NCI-H774 (cell line): Measurements from ENCODE around the gene HBZ.
A peak's percentile ranks its signal among the peaks of the same experiment; 100 is the strongest.
"Not testable (repeated sequence)": the region's sequence is repeated elsewhere in the genome, so short reads cannot be mapped to it uniquely, and the experiment has no call there.

Experiments
- DNase-seq: peaks from one replicate; lab custom pipeline; 2025; lab: John Stamatoyannopoulos, UW

The HBZ gene

DNA sequence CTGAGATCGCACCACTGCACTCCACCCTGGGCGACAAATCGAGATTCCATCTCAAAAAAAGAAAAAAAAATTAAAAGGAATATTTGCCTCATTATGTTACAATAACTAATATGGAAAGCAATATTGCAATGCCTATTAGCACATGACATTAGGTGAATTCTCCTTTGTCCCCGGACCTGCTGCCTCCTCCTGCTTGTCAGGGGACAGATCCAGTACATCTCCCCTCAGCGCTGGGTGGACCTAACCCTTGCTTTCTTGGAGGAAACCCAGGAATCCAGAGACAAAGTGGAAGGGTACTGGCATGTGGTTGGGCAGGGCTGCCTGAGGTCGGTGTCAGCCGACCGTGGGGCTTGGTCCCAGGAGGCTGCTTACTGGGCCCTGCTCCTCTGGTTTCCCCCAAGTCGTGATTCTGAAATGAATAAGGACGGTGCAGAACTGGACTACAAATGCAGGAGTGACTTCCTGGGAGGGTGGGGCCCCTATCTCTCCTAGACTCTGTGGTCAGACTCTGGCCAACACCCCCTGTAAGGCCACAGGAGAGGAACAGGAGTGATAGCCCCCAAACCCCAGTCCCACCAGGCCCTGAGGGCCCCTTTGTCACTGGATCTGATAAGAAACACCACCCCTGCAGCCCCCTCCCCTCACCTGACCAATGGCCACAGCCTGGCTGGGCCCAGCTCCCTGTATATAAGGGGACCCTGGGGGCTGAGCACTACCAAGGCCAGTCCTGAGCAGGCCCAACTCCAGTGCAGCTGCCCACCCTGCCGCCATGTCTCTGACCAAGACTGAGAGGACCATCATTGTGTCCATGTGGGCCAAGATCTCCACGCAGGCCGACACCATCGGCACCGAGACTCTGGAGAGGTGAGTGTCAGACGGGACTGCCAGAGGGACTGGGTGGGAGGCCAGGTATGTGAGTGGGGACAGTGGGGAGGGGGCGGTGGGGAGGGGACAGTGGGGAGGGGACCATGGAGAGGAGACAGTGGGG is at the start of gene HBZ:
Gene HBZ (plus strand): TSS at position 504 of the 988 bp plus-strand sequence. CDS start 266 bp downstream, at position 770.
- no peak for DNase-seq

DNA sequence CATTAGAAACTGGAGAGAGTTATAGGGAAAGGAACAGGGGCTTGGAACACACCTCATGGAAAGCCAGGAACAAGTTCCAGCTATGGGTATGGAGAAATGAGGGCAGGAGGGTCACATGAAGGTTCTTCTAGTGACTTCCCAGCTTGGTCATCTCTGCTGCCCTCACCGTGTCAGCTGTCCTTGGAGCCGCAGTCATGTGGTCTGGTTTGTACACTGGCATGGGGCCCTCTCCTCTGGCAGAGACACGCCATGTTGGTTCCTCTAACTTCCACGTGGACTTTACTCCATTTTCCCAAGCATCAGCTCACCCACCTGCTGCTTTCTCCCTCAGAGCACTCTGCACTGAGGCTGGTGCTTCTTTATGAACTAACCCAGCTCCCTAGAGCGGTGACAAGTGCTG is 48.1 kb upstream of the HBZ start:
- no peak for DNase-seq

DNA sequence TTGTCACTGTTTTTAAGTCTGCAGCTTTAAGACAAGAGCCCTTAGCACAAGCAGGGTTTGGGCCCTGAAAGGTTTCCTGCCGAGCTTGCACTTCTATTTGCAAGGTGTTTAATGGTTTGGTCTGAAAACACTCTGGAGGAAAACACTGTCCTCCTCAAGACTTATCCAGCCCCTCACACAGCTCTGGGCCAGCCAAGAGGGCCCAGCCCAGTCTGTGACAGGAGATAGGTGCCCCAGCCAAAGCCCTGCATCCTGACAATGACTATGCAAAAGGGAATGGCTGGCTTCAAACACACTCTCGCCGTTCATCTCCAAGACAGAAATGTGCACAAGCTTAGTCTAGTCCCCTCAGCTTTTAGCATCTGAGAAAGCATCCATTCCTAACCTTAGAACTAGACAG is 47.5 kb upstream of the HBZ start:
- no peak for DNase-seq

DNA sequence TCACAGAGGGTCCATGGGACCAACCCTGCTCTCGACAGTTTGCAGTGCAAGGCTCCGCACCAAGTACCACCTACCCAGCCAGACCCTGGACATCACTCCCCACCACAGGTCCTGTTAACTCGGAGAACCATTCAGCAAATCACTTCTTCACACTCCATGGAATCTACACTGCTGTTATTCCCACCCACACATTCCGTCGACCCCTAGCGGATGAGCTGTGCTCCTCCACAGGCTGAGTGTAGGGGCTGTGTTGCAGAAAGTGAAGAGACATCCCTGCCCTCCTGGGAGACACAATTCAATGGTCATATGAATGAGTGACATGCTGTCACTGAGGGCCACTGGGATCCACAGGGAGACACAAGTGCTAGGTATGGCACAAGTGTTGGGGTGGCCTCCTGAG is 46.9 kb upstream of the HBZ start:
- no peak for DNase-seq

DNA sequence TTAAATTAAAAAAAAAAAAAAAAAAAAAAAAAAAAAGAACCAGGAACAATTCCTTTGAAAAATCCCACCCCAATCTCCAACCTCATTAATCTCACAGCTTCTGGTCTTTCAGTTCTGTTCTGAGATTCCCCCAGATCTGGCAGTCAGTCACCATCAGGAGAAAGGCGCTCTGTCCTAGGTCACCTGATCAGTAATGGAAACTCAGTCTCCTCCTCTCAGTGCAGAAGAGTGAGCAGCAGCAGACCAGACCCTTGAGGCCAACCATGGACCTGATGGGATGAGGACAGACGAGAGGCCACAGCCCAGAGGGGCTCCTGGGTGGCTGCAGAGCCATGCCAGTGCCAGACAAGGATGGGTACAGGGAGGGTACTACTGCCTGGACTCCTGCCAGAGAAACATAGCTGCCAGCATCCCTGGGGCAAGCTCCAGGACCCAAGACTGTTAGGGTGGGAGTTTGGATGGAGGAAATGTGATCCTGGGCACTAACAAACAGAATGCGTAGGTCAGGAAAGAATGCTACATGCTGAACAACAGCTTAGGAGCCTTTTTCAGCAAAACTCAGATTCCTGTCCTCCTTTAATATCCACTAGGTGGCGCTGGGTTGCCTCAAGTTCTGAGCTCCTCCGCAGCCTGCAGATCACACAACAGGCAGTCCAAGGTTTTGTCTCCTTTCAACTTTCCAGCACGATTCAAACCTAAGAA is 45.7 kb upstream of the HBZ start:
- DNase-seq = peak; percentile 10

DNA sequence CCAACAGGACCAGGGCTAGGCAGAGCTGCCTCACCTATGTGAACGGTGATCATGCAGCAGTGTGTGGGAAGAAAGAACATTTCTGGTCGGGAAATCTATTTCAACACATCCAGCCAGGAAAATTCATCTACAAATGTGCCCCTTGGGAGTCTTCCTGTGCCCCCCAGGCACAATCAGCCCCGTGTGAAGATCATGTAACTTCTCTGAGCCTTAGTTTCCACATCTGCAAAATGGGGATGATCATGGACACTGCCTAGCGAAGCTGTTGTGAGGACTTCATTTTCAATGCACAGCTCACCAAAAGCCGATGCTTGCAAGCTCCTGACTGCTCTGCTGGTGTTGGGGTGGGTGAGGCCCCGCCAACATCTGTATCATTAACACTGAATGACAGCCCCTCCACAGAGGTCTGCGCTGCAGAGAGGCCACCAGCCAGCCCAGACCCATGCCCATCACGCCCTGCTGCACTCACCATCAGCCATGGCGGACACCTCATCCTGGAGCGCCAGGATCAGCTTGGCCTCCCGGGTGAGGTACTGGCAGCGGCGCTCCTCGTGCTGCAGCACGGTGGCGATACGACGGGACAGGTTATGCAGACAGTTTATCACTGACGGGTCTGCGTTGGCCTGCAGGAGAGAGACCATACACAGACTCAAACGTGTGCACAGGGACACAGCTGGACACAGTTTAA is 40.1 kb upstream of the HBZ start:
- no peak for DNase-seq

DNA sequence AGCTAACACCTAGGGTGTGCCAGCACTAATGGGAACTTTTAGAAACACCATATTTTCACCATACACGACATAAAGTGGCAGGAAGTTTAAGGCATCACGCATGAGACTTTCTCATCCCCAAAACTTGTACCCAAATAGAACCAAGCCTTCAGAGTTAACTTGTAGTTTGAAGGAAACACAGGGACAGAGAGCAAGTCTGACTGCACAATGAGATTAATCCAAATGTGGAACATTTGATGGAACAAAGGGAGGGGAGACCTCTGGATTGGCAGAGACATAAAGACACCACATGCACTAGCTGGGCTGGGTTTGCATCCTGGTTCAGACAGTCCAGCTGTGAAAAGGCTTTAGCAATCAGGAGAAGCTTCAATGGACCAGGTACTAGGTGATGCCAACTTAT is 38.1 kb upstream of the HBZ start:
- no peak for DNase-seq

DNA sequence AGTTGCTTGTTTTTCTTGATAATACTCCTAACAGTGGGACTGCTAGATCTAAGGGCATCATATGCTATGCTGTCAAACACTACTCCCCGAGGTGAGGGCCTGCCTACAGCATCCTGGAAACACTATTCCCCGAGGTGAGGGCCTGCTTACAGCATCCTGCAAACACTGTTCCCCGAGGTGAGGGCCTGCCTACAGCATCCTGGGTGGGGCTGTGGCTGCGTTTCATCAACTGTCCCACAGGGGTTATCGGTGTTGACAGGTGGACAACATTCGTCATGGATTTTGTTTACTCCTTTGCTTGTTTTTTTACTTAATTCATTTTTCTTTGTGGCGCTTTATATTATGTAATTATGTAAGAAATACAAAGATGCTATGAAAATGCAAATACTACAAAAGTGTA is 36.4 kb upstream of the HBZ start:
- DNase-seq = no peak

DNA sequence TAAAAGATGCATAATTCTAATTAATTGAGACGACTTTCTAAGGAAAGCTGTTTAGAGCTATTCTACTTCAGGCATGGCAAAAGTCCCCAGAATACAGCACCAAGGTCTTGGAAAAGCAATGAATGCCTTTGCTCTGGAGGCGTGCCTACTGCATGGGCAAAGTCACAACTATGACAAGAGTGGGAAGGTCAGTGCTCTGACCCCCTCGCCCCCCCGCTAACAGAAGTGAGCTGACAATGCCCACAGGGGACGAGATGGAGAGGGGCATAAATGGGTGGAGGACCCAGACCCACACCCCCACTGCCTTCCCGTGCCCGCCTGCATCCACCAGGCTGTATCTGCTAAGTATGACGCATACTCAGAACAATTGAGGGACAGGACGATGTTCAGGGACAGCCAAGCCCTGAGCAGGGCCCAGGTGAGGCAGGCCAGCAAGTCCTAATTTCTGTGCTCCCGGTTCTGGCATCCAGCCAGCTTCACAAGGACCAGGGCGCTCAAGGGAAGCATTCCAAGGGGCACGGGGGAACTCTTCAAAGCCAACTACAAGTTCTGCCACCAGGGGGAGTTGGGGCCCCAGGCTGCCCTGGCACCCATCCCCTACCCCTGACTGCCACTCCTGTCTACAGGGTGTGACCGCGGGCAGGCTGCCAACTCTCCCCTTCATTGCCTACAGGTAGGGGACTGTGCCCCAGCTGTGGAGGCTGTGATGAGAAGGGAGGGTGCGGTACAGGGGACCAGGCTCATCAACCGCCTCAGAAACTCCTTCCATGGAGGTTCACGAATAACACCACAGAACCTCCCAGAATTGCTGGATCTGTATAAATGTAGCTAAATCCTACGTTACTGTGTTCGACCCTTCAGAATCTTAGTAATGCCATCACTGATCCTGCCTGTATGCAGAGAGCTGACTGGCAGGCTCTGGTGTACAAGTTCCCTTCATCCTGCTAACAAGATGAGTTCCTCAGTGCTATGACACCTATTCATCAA is 34.8 kb upstream of the HBZ start:
- peak; percentile 3 for DNase-seq

DNA sequence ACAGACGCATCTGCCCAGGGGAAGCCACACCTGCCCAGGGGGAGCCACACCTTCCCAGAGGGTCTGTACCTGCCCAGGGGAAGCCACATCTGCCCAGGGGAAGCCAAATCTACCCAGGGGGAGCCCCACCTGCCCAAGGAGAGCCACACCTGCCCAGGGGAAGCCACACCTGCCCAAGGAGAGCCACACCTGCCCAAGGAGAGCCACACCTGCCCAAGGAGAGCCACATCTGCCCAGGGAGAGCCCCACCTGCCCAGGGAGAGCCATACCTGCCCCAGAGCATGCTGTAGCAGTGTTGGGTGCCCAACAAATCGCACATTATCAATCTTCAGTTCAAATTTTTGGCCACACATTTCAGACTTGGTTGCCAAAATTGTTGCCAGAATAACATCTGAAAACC is 33.6 kb upstream of the HBZ start:
- DNase-seq = no peak

DNA sequence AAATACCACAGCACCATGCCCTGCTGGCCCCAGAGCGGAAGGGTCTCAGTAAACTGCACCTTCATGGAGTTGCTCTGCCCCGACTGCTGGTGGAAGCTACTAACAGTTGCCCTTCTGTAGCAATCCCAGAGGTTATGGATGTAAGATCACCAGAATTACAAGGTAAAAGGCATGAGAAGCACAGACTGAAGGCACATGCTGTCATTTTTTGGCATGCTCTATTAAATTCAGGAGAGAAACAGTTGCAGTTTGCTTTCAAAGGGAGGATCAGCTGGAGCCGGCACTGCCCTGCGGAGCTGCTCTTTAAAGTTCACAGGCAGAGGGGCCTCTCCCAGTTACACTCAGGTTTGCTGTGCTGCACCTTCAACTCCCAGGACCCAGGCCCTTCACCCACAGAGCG is 33.1 kb upstream of the HBZ start:
- DNase-seq = no peak

DNA sequence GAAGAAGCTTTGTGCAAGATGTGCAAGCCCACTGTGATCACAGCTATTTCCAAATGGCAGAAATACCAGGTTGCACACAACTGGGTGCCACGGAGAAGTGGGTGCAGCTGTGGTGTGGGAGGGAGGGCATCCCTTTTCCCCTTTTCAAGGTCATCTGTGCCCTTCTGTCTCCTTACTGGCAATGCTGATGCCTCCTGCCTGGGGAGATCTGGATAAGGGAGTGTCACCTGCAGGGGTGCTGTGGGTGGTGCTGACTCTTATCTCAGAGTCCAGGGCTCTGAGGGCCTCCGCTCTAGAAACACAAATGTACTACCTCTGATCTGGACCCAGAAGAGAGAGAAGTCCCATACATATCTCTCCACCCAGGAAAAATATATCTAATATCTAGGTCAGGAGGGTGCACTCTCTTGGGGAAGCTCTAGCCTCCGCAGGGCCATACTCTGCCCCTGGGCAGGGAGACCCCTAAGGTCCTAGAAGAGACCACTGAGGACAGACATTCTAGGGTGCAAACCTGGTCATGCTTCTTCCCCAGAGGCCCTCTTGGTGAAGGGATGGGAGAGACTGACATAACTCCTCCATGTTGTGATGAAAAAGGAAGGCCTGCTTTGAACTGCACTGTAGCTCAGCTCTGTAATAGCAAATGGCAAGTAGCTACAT is 32.5 kb upstream of the HBZ start:
- no peak for DNase-seq

DNA sequence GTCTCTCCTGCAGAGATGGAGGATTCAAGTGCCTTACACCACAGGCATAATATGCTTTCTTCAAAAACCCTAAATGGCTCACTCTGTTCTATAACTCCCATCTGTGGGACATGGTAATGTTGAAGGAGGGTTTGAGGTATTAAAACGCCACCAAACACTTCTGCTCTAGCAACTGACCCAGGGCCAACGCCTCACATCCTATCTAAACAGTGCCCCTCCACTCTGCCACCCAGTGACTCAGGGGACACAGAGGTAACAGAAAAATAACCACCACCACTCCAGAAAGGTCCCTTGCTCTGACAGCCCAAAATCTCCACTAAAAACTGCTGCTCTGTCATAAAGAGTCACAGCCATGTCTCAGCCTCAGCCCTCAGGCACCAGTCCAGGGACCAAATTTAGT is 31.7 kb upstream of the HBZ start:
- no peak for DNase-seq

DNA sequence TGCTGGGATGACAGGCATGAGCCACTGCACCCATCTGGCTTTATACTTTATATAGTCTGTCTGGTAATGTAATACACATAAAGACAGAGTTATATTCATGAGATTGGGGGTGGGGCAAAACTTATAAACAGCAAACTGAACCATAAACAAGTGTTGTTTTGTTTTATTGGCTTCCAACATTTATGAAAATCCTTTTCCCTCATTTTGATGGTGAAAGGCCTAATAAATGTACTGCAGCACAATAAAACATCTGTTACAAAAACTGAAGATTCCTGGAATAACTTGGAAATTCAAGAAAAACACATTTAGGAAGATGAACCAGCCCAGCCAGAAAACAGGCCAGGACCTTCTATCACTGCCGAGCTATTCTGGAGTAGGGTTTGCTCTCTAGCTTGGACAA is 30.1 kb upstream of the HBZ start:
- DNase-seq = no peak

DNA sequence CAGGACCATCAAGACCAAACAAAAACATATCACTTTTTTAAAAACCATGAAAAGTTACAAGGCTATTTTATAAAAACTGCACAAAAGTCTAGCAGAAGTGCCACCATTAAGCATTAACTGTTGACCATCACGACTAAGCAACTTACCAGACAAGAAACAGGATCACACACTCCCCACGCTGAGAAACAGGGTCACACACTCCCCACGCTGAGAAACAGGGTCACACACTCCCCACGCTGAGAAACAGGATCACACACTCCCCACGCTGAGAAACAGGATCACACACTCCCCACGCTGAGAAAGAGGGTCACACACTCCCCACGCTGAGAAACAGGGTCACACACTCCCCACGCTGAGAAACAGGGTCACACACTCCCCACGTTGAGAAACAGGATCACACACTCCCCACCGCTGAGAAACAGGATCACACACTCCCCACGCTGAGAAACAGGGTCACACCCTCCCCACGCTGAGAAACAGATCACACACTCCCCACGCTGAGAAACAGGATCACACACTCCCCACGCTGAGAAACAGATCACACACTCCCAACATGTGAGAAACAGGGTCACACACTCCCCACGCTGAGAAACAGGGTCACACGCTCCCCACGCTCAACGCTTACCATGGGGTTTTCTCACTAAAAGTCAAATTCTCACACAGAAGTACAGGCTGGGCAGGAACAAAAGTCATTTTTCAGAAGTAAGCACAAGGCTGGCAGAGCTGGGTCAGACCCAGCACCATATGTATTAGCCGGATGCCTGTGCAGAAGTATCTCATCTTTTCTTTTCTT is 28.7 kb upstream of the HBZ start:
- not testable (repeated sequence) for DNase-seq

DNA sequence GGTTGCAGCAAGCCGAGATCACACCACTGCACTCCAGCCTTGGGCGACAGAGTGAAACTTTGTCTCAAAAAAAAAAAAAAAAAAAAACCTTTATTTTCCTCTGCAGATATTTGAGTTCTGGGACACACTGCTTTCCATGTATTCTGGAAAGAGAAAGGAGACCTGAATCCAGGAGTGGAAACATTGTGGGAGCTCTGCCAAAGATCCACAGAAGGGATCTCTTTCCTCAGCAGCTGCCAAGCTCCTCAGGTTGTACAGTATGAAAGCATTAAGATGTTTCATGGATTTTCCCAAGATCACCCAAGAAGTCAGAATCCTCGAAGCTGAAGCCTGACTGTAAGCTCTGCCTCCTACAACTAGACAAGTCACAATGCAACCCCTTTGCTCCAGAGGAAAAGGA is 27.4 kb upstream of the HBZ start:
- DNase-seq = no peak

DNA sequence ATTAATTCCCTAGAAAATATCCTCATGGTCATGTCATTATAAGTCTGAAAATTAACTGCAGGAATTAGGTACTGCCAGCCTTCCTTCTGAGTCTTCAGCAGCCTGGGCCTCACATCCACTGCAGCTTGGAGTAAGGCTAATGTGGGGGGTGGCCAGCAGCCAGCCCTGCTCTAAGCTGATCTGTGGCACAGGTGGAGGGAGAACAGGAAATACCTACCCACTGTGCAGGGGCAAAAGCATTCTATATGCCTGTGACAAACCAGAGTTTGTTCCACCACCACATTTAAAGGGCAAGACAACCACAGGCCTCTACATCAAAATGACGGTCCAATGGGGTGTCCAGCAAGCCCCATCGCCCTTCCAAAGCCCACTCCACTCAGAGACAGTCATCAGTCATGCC is 23.4 kb upstream of the HBZ start:
- no peak for DNase-seq

DNA sequence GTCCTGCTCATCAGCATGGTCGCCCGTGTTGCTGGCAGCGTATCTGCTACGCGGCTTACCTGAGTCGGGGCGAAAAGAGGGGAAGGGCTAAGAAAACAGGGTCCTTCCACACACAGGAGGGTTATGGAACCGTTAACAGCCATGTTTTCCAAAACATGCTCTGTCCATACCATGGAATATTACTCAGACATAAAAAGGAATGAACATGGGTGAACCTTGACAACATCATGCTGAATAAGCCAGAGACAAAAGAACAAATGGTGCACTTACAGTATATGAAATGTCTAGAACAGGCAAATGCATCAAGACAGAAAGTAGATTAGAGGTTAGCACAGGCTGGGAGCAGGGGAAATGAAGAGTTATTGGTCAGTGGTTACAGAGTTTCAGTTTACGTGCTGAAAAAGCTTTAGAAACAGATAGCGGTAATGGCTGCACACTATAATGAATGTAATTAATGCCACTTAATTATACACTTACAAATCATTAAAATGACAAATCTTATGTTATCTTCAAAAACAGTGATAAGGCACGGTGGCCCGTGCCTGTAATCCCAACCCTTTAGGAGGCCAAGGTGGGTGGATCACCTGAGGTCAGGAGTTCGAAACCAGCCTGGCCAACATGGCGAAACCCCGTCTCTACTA is 21.8 kb upstream of the HBZ start:
- DNase-seq = no peak

DNA sequence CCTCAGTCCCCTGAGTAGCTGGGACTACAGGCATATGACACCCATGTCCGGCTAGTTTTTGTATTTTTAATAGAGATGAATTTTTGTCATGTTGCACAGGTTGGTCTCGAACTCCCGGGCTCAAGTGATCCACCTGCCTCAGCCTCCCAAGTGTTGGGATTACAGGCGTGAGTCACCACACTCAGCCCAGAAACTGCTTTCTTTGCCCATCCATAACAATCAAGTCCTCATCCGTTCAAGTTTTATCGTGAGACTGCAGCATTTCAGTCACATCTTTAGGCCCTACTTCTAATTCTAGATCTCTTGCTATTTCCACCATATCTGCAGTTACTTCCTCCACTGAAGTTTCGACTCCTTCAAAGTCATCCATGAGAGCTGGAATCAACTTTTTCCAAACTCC is 20.3 kb upstream of the HBZ start:
- DNase-seq = no peak

DNA sequence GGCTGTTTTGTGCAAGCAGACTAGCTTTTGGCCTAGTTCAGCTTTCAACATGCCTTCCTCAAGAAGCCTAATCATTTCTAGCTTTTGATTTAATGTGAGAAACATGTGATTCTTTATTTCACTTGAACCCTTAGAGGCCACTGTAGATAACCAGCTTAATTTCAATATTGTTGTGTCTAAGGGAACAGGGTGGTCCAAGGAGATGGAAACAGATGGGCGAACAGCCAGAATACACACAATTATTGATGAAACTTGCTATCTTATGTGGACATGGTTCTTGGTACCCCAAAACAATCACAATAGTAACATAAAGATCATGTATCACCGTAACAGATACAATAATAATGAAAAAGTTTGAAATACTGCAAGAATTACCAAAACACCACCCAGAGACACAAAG is 18.7 kb upstream of the HBZ start:
- DNase-seq = no peak
